SIG-M5 treated with dmso at 0.1 percent for 504 hours (cell line): ENCODE measurements around the gene TRIM9.

Source experiments
- DNase-seq: peaks from one replicate; lab custom pipeline; 2025; ENCODE audit not compliant: unreplicated experiment; lab: John Stamatoyannopoulos, UW

Gene TRIM9

GRCh38 chr14:51059032-51059431, 35.9 kb downstream of the TRIM9 start:
- no peak for DNase-seq

- no peak for DNase-seq
Measured at GRCh38 chr14:51058382-51058781, 36.5 kb downstream of the TRIM9 start.

DNA sequence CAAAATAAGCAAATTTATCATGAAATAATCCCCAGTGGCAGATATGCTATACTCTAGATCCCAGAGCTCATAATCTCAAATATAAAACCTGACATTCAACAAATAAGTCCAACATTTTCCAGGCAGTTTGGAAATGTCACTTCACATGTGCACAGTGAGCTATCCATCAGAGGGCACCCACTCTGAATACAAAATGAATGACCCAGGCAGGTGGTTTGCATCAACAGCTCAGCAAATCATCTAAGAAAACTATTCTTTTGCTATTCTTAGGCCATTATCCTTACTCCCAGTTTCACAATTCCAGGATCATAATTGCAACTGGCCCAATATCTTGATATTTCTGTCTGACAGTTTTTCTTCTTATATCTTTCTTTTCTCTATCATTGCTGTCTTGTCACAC, 38.5 kb downstream of the TRIM9 start:
- no peak for DNase-seq

- no peak for DNase-seq
Measured at GRCh38 chr14:51053157-51053556, 41.7 kb downstream of the TRIM9 start.

DNA sequence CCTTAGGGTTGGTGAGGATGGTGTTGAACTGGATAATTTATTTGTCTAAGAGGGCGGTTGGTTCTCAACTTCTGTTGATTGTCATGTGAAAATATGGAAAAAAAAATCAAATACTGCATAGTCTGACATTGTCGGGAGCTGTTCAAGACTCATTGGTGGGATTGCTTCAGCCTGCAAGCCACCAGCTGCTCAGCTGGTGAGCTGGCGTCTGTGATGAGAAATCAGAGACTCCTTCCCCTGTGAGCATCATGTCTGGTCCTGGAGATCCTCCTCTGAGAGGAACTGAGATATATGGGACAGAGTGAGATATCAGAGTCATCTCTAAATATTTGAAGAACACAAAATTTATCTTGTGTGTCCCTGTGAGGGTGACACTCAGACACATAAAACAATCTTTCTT, 49.9 kb downstream of the TRIM9 start:
- no peak for DNase-seq

DNA sequence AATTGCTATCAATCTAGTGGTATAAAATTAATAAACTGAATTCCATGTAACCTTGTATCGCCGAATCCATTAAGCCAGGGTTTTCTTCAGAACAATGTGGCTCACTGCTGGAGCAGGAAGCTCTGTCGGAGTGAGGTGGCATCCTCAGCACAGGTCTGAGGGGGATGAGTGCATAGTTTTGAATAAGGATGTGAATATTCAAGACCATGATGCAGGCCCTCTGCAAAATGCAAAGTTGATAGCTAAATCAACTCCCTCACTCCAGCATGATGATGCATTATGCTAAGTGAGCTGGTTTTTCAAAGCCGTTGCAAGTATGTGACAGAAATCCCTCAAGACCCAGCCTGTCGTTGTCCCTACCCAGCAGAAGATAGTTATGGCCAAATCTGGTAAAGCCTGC, 53.0 kb downstream of the TRIM9 start:
- DNase-seq = no peak

DNA sequence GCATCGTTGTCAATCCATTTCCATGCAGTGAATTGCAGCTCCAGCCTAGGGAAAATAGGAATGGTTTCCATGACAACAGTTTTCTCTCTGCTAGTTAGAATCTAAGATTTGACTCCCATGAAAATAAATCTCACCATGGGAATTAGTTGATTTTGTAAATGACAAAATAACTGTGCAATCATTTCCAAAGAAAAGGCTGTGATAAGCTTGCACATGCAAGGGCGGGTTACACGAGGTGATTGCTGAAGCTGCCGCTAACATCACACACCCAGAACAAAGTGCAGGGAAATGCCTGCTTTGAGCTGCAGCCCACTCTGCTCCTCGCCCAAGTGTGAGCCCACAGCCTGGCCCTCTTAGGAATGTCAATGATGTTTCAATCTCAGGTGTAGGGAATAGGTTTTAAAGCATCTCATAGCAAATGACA, 53.8 kb downstream of the TRIM9 start:
- no peak for DNase-seq

GRCh38 chr14:51039252-51039651, 55.7 kb downstream of the TRIM9 start:
- DNase-seq = peak; percentile 28

DNA sequence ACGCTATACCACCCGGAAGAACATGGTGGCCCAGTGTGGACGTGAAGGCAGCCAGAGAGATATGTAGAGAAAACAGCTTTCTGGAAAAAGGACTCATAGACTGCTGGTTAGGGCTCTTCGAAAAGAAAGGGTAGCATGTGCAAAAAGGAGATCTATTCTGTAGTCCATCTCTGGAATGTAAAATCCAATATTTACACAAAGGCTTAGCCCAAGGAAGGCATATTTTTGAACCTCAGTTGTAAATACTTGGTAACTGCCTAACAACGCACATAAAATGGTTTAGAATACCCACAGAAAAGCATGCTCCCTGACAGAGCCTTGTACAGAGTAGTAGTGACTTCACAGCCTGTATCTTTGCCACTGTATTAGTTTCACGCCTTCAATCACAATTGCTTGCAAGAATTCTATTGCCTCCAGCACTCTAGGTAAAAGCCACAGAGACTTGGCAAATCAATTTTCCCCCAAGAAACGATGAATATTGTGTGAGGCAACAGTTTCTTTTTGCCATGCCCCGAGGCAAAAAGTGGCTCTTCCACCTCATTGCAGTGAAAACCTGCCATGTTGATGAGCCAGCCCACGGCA, 59.2 kb downstream of the TRIM9 start:
- DNase-seq = peak; percentile 3

GRCh38 chr14:51028851-51029754, 65.8 kb downstream of the TRIM9 start:
- no peak for DNase-seq

DNA sequence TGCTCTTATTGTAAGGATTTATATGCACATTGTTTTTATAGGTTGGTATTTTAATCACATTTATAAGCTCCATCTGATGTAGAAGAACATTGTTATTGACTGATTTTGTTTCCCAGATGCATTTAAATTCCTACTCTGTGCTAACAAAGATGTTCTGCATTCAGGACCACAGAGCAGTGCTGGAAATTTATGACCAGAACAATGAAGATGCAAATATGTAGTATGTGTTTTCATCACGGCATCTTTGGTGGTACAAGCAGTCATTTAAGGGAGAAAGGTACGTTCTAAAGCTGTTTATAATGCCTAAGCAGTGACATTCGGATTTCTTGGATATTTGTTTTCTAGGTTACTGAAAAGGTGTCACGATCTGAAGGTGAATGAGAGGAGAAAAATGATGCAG, 66.5 kb downstream of the TRIM9 start:
- DNase-seq = no peak

DNA sequence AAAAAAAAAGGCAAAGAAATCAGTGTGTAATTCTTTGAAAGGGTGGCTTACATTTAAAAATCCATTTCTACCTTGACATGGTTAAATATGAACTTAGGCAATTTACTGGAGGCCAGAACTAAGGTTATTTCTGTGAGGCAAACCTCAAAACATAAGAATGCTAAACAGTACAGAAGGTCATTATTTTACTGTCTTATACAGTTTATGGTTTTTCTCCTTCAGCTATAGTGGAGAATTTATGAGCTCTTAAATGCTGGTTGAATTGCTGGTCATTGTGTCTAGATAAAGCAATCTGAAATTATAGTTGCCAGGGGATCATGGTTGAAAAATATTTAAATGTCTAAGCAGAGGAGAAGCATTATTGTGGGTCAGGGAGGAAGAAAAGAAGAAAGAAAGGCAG, 70.5 kb downstream of the TRIM9 start:
- DNase-seq = no peak

GRCh38 chr14:51023964-51024363, 70.9 kb downstream of the TRIM9 start:
- DNase-seq = no peak

GRCh38 chr14:51022769-51023168, 72.1 kb downstream of the TRIM9 start:
- no peak for DNase-seq

DNA sequence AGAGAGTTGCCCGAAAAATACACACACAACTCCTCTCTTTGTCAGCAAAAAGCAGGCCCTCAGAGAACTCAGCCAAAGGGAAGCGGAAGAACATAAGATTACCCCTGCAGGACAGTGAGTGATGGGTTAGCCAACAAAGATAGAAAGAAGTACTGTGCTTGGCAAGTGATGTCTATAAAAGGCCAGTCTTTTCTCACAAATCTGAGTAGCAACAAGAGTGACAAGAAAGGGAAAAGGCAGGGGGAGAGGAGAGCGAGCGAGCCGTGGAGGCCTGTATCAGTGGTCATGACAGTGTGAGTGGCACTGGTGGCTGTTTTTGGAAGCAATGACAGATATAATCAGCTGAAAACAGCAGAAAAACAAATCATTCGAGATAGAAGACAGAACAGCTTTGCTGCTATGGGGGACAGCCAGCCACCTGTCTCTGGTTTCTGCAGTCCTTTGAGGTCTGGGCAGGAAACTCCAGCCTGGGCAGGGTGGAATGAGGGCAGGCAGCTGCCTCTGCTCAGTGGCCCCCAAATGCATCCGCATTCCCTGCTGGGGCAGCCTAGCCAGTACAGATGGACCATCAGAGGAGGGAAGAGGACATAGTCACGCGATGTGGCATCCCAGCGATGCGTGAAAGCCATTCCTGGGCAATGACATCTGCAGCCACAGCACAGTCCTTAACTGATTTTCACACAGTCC, 74.7 kb downstream of the TRIM9 start:
- DNase-seq = no peak

GRCh38 chr14:51019089-51019488, 75.8 kb downstream of the TRIM9 start:
- DNase-seq = no peak

DNA sequence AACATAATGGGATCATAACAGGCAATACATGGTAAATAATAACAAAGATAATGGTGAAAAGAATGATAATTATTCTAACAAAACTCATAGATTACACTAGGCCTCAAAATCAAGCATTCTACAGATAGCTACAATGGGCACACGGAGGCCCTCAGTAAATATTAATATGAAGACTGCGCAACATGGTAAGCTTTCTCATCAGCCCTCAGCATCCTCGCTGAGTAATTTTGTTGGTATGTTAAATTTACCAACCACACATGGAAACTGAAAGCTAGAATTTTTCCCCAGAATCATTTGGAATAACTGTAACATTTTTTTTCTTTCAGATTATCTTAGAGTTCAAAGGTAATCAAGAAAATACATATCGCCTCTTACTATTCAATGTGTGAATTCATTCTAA, 76.4 kb downstream of the TRIM9 start:
- DNase-seq = no peak

DNA sequence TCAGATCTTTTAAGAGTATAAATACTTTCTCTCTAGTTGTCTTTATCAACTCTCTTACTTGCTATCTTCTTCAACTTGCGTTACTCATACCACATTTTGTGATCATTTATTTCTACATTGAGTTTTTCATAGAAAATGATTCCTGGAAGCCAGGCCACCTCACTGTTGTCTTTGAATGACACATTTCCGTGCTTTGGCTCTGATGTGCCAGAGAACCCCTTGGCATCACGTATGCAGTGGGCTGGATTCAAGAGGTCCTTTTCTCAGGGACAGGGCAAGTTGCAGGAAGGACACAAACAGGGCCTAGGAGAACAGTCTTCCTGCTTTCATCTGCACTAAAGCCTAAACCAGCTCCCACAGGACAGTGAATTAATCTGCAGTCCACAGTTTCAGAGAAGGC, 80.3 kb downstream of the TRIM9 start:
- no peak for DNase-seq

- no peak for DNase-seq
Measured at GRCh38 chr14:51014086-51014485, 80.8 kb downstream of the TRIM9 start.

GRCh38 chr14:51012055-51012454, 82.8 kb downstream of the TRIM9 start:
- no peak for DNase-seq

- DNase-seq = no peak
Measured at GRCh38 chr14:51008446-51008845, 86.5 kb downstream of the TRIM9 start.

DNA sequence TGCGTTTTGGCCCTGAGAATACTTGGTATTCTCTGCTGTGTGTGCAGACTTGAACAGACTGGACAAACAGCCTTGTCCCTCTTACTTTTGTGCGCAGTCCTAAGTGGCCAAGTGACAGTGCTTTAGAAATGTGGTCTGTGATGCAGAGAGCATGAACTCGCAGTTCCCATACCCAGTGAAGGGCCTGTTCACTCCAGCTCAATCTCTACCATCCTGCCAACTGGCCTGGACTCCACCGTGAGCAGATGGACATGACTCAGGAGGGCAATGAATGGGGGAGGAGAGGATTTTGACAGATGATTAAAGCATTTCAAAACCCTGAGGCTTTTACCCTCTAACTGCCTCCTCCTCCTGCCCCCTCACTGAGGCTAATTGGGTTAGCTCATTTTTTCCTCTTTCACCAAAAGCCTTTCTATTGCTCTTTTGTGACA, 88.1 kb downstream of the TRIM9 start:
- peak; percentile 52 for DNase-seq
